Spinal cord (tissue), 10 donors: ENCODE measurements around the gene SLC6A14. TPM values are rescaled to one million over a fixed set of nuclear protein-coding genes. Genes with fewer than 3 reads are reported as not detected.

ENCODE experiments used
- DNase-seq, 6 donors: peaks; one replicate each; pipeline versions ENCODE4 v3.0.0 to v3.0.0-alpha.2; 2013 to 2015; ENCODE audit warnings: low spot score in 6 of 6, low read depth in 4 of 6
- H3K27ac ChIP-seq: one replicate; pipeline ENCODE4 v1.5.1; 2013; ENCODE audit warnings: low read depth, low read length, control low read depth
- H3K27me3 ChIP-seq: one replicate; pipeline ENCODE4 v1.6.1; 2013; ENCODE audit warnings: low read length; ENCODE audit not compliant: control insufficient read depth, insufficient read depth
- H3K36me3 ChIP-seq: one replicate; pipeline ENCODE4 v1.6.1; 2013; ENCODE audit warnings: low read length; ENCODE audit not compliant: control insufficient read depth, insufficient read depth
- H3K4me1 ChIP-seq: one replicate; pipeline ENCODE4 v1.6.1; 2013; ENCODE audit warnings: low read length; ENCODE audit not compliant: control insufficient read depth, insufficient read depth
- H3K4me3 ChIP-seq: one replicate; pipeline ENCODE4 v1.5.1; 2013; ENCODE audit warnings: low read depth, low read length, control low read depth
- H3K9me3 ChIP-seq: one replicate; pipeline ENCODE4 v1.6.1; 2013; ENCODE audit warnings: low read length; ENCODE audit not compliant: control insufficient read depth, insufficient read depth
- WGBS: methylation state at CpG from one replicate; pipeline ENCODE4 v1.1.5; 2013; ENCODE audit warnings: missing lambda C conversion rate; ENCODE audit not compliant: insufficient coverage; 5-methylcytosine and 5-hydroxymethylcytosine counted together
- long read RNA-seq, 4 donors: transcript quantifications; one replicate each; lab custom pipeline, GENCODE V29; 2026
- polyA plus RNA-seq, 2 donors: library from polyadenylated mRNA; unstranded; fragments of 120-200 nt; gene quantifications; one replicate each; pipeline ENCODE4 v1.2.1, GENCODE V29; 2013; ENCODE audit not compliant: insufficient read length in 2 of 2
- total RNA-seq, 2 donors: library from RNA; depleted of rRNA in 1 of 2; stranded (reverse); fragments of 120-200 nt in 1 of 2; fragments of >200 nt in 1 of 2; gene quantifications; one replicate each; pipeline versions ENCODE4 v1.2.3 to v1.2.4, GENCODE V29; 2013 to 2014
- donor health status: healthy.

Gene SLC6A14, protein sequence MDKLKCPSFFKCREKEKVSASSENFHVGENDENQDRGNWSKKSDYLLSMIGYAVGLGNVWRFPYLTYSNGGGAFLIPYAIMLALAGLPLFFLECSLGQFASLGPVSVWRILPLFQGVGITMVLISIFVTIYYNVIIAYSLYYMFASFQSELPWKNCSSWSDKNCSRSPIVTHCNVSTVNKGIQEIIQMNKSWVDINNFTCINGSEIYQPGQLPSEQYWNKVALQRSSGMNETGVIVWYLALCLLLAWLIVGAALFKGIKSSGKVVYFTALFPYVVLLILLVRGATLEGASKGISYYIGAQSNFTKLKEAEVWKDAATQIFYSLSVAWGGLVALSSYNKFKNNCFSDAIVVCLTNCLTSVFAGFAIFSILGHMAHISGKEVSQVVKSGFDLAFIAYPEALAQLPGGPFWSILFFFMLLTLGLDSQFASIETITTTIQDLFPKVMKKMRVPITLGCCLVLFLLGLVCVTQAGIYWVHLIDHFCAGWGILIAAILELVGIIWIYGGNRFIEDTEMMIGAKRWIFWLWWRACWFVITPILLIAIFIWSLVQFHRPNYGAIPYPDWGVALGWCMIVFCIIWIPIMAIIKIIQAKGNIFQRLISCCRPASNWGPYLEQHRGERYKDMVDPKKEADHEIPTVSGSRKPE
- total RNA-seq: under 1 TPM in 1 of 2 donors, not detected in 1; 0.06 TPM
- not detected for polyA plus RNA-seq
- long read RNA-seq, donor 1: 0 reads
- long read RNA-seq, donor 2: 0 reads
- long read RNA-seq, donor 3: 0 reads
- long read RNA-seq, donor 4: 0 reads

DNA sequence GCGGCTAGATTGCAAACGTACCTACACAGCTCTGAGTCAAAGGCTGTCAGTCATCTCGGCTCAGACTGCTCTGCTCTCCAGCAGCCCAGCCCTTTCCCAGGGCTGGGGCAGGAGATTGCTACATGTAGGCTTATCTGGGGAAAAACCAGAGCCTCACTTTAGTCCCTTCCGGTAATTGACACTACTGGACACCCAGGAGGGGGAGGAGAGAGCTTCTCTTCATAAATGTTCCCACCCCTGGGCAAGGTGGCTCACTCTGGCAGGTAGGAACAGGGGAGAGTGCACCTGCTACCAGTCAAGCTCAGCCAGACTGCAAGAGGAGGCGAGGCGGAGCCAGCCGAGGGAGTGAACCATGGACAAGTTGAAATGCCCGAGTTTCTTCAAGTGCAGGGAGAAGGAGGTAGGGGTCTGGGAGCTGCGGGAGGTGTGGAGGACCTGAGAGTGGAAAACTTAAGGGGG is at the start of gene SLC6A14:
Gene SLC6A14 (plus strand): TSS at position 249 of the 459 bp plus-strand sequence. CDS start 104 bp downstream, at position 353.
- WGBS: 50% methylated on average over 7 of the region's 9 CpGs
- Histone ChIP-seq H3K27me3 (peaks cover 6% of the 10 kb centered on the region), H3K4me1 (no peaks in the 10 kb centered on the region), H3K4me3 (no peak within 1 kb of the TSS), H3K9me3 (no peaks in the 10 kb centered on the region), H3K27ac (no peak within 1 kb of the TSS), H3K36me3 (no peaks in the 10 kb centered on the region)
- DNase-seq: no peak

GRCh38 chrX:116395752-116396151 is 40.7 kb upstream of the SLC6A14 start:
- no peak for DNase-seq
- no CpG with 5 or more reads among the region's 7 CpGs for WGBS

GRCh38 chrX:116399681-116400080 is 36.7 kb upstream of the SLC6A14 start:
- DNase-seq: peak in 1 of 6 donors; percentile 56
- Histone ChIP-seq H3K36me3 (no peaks in the 10 kb centered on the region), H3K4me1 (no peaks in the 10 kb centered on the region), H3K9me3 (no peaks in the 10 kb centered on the region), H3K27ac (no peak overlapping the region), H3K27me3 (no peaks in the 10 kb centered on the region), H3K4me3 (no peak overlapping the region)

More at GRCh38 chrX:116395752-116396151, 40.7 kb upstream of the SLC6A14 start:
- Histone ChIP-seq H3K27me3 (no peaks in the 10 kb centered on the region), H3K27ac (no peak overlapping the region), H3K4me3 (no peak overlapping the region), H3K36me3 (no peaks in the 10 kb centered on the region), H3K9me3 (no peaks in the 10 kb centered on the region), H3K4me1 (no peaks in the 10 kb centered on the region)

DNA sequence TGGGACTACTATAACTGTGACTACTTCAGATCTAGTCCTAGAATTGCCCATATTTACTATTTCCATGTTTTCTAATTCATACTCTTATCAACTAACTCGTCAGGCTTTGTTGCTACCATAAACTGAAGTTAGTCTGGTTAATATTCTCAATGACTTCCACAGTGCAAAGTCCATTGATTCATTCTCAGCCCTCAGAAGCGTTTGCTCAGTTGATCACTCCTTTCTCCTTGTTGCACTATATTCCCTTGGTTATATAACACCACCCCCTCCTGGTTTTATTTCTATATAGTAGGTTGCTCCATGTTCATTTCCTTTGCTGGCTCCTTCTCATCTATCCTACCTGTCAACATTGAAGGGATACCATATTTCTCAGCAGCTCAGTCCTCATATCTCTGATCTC is 27.2 kb upstream of the SLC6A14 start:
- H3K27ac ChIP-seq: no peak overlapping the region
- DNase-seq: no peak
- WGBS: 50% methylated on average over 1 of the region's 2 CpGs

DNA sequence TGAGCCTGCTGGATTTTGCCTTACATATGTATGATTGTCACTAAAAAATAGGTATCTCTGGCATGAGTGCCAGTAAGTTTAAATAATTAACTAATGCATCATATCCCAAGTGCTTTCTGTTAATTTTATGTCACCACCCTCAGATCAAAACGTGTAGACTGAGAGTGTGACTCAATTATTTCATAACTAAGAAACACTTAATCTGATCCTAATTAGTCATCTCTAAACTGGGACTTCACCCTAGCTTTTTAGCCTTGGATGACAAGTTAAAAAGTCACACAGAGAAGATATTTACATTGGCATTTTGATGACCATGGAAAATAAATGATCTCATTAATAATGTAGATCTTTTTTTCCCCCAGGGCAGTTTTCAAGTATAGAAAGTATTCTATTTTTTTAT is 23.1 kb upstream of the SLC6A14 start:
- H3K36me3 ChIP-seq: no peaks in the 10 kb centered on the region
- no CpG with 5 or more reads among the region's 1 CpG for WGBS
- no peaks in the 10 kb centered on the region for H3K9me3 ChIP-seq
- no peak overlapping the region for H3K27ac ChIP-seq
- no peaks in the 10 kb centered on the region for H3K4me1 ChIP-seq
- H3K27me3 ChIP-seq: no peaks in the 10 kb centered on the region
- no peak for DNase-seq
- no peak overlapping the region for H3K4me3 ChIP-seq

More for the DNA sequence above, 27.2 kb upstream of the SLC6A14 start:
- H3K36me3 ChIP-seq: no peaks in the 10 kb centered on the region
- no peaks in the 10 kb centered on the region for H3K4me1 ChIP-seq
- no peaks in the 10 kb centered on the region for H3K9me3 ChIP-seq
- no peak overlapping the region for H3K4me3 ChIP-seq
- H3K27me3 ChIP-seq: no peaks in the 10 kb centered on the region

DNA sequence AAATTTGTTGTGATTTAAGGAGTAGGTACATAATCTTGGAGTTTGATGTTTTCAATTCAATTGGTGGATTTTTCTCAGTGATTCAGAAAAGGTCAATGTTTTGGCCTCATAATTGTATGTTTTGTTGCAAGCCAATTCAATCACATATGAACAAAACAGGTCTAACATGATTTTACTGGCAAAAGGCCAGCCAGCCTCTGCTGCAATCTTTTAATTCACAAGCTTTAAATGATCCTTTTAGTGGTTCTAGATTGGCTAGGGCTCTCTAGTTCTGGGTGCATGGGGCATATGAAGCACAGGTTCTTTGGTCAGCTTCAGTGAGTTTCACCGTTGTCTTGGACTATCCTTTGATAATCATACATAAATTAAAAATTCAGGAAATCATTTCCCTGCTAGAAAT is 19.2 kb upstream of the SLC6A14 start:
- H3K27ac ChIP-seq: no peak overlapping the region
- no peaks in the 10 kb centered on the region for H3K27me3 ChIP-seq
- no peak overlapping the region for H3K4me3 ChIP-seq
- H3K9me3 ChIP-seq: no peaks in the 10 kb centered on the region
- no CpG with 5 or more reads among the region's 1 CpG for WGBS
- no peak for DNase-seq
- no peaks in the 10 kb centered on the region for H3K4me1 ChIP-seq
- no peaks in the 10 kb centered on the region for H3K36me3 ChIP-seq

GRCh38 chrX:116417968-116418367 is 18.4 kb upstream of the SLC6A14 start:
- H3K36me3 ChIP-seq: no peaks in the 10 kb centered on the region
- DNase-seq: no peak
- no peaks in the 10 kb centered on the region for H3K27me3 ChIP-seq
- no peaks in the 10 kb centered on the region for H3K9me3 ChIP-seq
- no peak overlapping the region for H3K4me3 ChIP-seq
- no CpG with 5 or more reads among the region's 4 CpGs for WGBS
- no peaks in the 10 kb centered on the region for H3K4me1 ChIP-seq
- H3K27ac ChIP-seq: no peak overlapping the region

DNA sequence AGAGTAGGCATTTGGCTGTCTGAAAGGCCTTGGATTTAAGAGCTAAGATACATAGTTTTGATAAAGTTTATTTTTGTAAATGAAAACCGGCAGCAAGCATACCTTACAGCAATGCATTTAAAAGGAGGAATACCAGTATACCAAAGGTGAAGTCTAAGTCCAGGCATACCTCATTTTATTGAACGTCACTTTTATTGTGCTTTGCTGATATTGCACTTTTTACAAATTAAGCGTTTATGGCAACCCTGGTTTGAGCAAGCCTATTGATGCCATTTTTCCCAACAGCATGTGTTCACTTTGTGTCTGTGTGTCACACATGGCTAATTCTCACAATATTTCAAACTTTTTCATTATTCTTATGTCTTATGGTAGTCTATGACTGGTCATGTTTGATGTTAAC is 8.4 kb upstream of the SLC6A14 start:
- 71% methylated on average over 2 of the region's 3 CpGs for WGBS
- Histone ChIP-seq H3K4me1 (no peaks in the 10 kb centered on the region), H3K36me3 (no peaks in the 10 kb centered on the region), H3K9me3 (no peaks in the 10 kb centered on the region), H3K27ac (no peak overlapping the region), H3K27me3 (no peaks in the 10 kb centered on the region), H3K4me3 (no peak overlapping the region)
- DNase-seq: no peak

GRCh38 chrX:116435597-116435996 is 809 bp upstream of the SLC6A14 start:
- DNase-seq: no peak
- no peaks in the 10 kb centered on the region for H3K9me3 ChIP-seq
- H3K4me1 ChIP-seq: no peaks in the 10 kb centered on the region
- H3K4me3 ChIP-seq: no peak overlapping the region
- H3K27me3 ChIP-seq: peaks cover 6% of the 10 kb centered on the region
- H3K27ac ChIP-seq: no peak overlapping the region
- H3K36me3 ChIP-seq: no peaks in the 10 kb centered on the region
